GM21737 (cell line): ENCODE results near the gene ARL8A.
"Not testable (repeated sequence)": the region's sequence is repeated elsewhere in the genome, so short reads cannot be mapped to it uniquely, and the experiment has no call there.

Source experiments
- ATAC-seq: cut with Tn5 transposase; IDR thresholded peaks from one replicate; pipeline ENCODE4 v1.9.1; 2021; ENCODE audit warnings: mild to moderate bottlenecking, moderate library complexity; ENCODE audit not compliant: unreplicated experiment

Gene ARL8A

DNA sequence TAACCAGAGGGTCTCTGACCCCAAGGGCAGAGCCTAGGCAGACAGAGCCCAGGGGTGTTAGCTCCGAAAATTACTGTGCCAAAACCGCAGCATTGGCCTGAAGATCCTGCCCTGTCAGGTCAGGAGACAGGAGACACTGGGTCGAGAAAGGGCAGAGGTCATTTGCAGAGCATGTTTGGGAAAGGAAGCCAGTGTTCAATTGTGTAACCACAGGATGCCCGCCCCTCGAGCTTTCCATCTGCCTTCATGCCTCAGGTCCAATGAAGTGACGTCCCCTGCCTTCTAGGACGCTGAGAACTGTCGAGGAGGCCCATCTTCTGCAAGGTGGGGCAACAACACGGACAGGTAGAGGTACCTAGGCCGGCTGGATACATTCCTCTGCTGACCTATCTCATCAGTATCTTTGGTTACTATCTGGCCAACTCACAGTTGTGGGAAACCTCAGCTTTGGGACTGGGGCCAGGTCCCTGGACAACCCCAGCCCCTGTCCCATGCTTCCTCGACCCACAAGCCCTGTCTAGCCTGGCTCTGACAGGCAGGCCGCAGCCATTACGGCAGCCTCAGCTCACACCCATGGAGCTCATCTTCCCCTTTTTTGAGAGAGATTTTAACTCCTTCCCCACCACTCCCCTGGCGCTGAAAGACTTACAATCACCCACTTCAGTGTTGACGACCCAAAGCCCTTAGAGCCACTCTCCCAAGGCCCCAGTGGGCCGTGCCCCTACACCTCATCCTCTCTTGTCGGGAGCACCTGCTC is 1.3 kb downstream of the ARL8A start:
- peak; percentile 24 for ATAC-seq

GRCh38 chr1:202141468-202141867 is 3.1 kb downstream of the ARL8A start:
- not testable (repeated sequence) for ATAC-seq

DNA sequence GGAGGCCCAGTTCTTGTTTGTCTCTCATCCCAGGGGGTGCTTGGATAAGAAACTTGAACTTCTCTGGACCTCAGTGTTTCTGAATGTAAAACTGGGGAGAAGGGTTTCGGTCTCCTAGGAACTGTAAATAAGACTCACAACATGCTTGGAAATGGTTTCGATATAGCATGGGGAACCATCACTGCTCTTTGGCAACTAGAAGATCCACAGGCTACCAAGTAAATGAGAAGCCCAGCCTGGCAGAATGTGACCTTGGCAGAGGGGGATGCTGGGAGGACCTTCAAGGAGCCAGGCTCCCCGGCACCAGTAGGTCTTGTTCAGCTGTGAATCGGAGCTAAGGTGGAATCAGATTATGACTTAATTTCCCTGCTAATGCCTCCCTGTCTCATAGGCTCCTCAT is 3.7 kb downstream of the ARL8A start:
- ATAC-seq: no peak

- ATAC-seq: peak; percentile 71
Observed at GRCh38 chr1:202135221-202135721, 9.3 kb downstream of the ARL8A start.

DNA sequence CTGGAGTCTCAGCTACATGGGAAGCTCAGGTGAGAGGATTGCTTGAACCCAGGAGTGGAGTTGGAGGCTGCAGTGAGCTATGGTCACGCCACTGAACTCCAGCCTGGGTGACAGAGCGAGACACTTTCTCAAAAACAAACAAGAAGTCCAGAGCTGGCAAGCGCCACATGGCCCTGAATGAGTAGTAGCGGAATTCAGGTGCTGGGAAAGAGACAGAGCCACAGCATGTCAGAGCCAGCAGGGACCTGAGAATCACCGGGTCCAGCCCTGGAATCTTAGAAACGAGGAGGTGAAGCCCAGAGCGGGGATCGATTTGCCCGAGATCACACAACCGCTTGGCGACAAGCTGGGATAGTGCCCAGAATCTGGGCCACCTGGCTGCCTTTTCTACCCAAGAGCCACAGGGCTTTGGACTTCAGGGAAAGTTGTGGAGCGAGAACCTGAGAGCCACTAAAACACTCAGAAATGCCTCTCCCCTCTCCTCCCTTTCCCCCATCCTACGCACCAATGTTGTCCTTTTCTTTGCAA is 9.8 kb downstream of the ARL8A start:
- no peak for ATAC-seq

- ATAC-seq: no peak
Observed at GRCh38 chr1:202133989-202134388, 10.5 kb downstream of the ARL8A start.

GRCh38 chr1:202133496-202133895 is 11.0 kb downstream of the ARL8A start:
- ATAC-seq: no peak

DNA sequence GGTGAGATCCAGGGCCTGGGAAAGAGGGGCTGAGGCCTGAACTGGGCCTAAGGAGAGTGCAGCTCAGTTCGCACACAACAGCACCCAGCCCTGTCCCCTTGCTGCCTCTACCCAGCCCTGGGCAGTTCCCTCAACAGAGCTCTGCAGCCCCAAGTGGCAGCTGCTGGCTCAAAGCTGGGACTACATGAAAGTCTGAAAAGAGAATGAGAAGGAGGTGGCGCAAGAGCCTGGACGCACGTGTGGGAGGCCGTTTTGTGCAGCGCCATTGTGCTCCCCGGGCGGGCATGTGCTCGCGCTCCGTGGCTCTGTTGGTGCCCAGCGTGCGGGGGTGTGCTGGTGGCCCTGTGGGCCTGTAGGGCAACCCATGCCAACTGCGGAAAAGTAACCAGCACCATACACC is 11.5 kb downstream of the ARL8A start:
- no peak for ATAC-seq

DNA sequence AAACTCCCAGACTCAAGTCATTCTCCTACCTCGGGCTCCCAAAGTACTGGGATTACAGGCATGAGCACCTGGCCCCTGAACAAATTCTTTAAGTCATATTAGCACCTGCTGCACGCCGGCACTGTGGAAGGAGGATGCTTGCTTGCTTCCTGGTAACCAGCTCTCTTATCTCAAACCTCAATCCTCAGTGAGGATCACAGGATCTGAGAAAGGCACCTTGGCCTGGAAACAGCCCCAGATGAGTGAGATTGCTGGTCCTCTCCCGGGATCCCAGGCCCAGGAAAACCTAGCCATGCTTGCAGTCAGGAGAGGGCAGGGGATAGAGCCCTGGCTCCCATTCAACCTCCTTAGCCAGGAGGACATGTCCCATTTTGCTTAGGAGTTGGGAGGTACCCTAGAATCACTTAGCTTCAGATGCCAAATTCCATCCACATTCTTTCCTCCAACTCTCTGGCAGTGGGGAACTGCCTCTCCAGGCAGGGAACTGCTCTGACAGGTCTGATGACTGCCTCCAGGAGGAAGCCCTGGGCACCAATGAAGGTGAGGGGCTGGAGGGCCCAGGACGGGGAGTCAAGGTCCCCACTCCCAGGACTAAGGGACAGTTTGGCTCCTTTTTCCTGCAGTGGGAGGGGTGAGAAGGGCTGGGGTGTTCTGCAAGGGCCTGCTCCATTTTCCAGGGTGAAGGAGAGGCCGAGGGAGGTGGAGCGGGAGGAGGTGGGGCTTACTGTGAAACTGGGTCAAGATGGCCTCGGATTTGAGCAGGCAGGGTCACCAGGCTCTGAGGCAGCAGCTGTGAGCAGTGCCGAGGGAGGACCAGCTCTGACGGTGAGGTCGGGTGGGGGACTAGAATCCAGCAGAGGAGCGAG is 12.3 kb downstream of the ARL8A start:
- no peak for ATAC-seq

DNA sequence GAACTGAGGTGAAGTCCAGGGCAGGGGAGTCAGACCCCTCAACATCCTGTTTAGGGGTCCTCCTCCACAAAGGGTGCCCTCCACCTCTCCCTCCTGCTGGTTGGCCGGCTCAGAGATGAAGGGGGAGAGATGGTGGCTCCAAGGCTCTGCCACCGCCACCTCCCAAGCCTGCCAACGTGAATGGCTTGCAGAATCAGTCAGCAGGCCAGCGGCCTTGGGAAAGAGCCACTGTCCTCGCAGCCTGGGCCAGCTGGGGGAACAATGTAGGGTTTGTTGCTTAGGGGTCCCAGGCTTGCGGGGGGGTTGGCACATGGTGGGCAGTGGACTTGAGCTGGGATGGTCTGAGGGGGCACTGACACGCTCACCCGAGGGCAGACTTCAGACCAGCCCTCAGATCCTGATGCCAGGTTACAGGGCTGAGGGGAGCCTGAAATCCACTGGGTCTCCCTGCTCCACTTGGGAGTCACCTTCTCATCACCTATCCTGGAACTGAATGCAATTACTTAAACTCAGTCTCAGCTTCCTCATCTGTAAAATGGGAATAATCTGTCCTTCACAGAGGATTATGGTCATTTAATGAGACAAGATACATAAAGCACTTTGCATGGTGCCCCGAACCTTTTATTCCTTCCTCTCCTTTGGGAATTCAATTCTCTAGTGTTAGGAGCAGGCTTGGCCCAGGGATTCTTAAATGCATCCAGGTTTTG is 13.6 kb downstream of the ARL8A start:
- ATAC-seq: no peak

GRCh38 chr1:202130297-202130721 is 14.2 kb downstream of the ARL8A start:
- ATAC-seq: no peak

GRCh38 chr1:202129453-202130296 is 14.9 kb downstream of the ARL8A start:
- no peak for ATAC-seq

DNA sequence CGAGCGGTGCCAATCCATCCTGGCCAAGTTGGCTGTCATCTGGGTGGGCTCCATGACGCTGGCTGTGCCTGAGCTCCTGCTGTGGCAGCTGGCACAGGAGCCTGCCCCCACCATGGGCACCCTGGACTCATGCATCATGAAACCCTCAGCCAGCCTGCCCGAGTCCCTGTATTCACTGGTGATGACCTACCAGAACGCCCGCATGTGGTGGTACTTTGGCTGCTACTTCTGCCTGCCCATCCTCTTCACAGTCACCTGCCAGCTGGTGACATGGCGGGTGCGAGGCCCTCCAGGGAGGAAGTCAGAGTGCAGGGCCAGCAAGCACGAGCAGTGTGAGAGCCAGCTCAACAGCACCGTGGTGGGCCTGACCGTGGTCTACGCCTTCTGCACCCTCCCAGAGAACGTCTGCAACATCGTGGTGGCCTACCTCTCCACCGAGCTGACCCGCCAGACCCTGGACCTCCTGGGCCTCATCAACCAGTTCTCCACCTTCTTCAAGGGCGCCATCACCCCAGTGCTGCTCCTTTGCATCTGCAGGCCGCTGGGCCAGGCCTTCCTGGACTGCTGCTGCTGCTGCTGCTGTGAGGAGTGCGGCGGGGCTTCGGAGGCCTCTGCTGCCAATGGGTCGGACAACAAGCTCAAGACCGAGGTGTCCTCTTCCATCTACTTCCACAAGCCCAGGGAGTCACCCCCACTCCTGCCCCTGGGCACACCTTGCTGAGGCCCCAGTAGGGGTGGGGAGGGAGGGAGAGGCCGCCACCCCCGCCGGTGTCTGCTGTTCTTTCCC is 16.5 kb downstream of the ARL8A start:
- ATAC-seq: no peak

DNA sequence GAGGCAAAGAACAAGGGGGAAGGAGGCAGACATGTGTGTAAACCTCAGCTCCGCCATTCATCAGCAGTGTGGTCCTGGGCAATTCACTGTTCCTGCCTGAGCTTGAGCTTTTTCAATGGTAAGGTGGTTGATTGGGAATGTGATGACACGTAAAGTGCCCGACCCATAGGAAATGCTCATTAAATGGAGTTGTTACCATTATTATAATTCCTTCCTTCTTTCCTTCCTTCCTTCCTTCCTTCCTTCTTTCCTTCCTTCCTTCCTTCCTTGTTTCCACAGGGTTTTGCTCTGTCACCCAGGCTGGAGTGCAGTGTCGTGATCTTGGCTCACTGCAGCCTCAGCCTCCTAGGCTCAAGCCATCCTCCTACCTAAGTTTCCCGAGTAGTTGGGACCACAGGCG is 17.5 kb downstream of the ARL8A start:
- ATAC-seq: no peak

DNA sequence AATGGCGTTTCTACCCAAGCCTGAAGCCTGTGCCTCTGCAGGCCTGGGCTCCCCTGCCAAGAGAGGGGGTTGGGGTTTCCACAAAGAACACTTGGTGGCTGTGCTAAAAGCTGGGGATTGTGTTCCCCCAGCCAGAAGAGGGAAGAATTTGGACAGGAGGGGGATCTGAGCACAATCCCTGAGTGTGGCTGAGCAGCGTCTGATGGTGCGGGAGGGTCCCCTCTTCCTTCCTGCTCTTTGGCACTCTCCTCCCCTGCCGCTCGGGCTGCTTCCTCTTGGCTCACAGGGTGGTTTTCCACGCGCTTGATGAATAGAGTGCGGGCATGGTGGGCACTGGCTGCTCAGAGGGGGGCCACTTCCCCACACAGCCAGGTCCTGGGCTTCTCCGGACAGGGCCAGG is 18.1 kb downstream of the ARL8A start:
- ATAC-seq: no peak

DNA sequence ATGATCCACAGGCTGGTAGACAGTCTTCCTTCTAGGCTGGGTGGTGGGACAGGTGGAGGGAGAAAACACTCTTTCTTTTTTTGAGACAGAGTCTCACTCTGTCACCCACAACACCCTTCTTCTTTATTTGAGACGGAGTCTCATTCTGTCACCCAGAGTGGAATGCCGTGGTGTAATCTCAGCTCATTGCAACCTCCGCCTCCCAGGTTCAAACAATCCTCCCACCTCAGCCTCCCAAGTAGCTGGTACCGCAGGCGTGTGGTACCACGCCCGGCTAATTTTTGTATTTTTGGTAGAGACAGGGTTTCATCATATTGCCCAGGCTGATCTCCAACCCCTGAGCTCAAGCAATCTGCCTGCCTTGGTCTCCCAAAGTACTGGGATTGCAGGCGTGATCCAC is 18.9 kb downstream of the ARL8A start:
- ATAC-seq: no peak

GRCh38 chr1:202124142-202124541 is 20.4 kb downstream of the ARL8A start:
- no peak for ATAC-seq

GRCh38 chr1:202123336-202123813 is 21.2 kb downstream of the ARL8A start:
- ATAC-seq: no peak

DNA sequence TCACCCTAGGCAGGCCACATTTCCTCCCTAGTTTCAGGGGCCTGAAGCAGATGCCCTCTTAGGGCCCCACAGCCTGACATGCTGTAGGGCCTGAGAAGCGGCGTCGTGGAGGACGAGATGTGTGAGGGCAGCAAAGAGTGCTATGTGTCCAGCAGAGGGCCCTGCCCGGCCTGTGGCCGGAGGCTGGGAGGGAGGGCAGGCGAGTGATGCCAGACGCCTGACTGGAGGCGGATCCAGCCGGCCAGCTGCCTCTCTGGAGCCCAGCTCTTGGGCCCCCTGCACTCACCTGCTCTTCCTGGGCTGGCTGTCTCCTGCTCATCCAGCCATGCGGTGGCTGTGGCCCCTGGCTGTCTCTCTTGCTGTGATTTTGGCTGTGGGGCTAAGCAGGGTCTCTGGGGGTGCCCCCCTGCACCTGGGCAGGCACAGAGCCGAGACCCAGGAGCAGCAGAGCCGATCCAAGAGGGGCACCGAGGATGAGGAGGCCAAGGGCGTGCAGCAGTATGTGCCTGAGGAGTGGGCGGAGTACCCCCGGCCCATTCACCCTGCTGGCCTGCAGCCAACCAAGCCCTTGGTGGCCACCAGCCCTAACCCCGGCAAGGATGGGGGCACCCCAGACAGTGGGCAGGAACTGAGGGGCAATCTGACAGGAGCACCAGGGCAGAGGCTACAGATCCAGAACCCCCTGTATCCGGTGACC is 21.8 kb downstream of the ARL8A start, which contains the start of gene GPR37L1:
Gene GPR37L1 (plus strand): TSS at position 279 of the 697 bp plus-strand sequence. CDS start 47 bp downstream, at position 326.
- no peak for ATAC-seq
